Activated CD4-positive, CD25-positive, alpha-beta regulatory T cell treated with anti-CD3 and anti-CD28 coated beads, Interleukin-2, amount 50 U/mL, for 72 hours (primary cell): ENCODE measurements around the gene NME3.
A peak's percentile ranks its signal among the peaks of the same experiment; 100 is the strongest.

Experiments used
- DNase-seq: peaks from one replicate; pipeline ENCODE4 v3.0.0; 2021

Gene NME3

GRCh38 chr16:1779741-1780676 is 8.7 kb upstream of the NME3 start:
- DNase-seq = no peak

- DNase-seq = no peak
Measured at GRCh38 chr16:1779234-1779701, 7.9 kb upstream of the NME3 start.

GRCh38 chr16:1778200-1779179 is 7.1 kb upstream of the NME3 start:
- DNase-seq = no peak

- no peak for DNase-seq
Measured at GRCh38 chr16:1777375-1778199, 6.2 kb upstream of the NME3 start.

GRCh38 chr16:1776991-1777374 is 5.6 kb upstream of the NME3 start:
- no peak for DNase-seq

- DNase-seq = no peak
Measured at GRCh38 chr16:1776672-1776955, 5.3 kb upstream of the NME3 start.

- DNase-seq = no peak
Measured at GRCh38 chr16:1775846-1776671, 4.7 kb upstream of the NME3 start.

- no peak for DNase-seq
Measured at GRCh38 chr16:1775006-1775845, 3.9 kb upstream of the NME3 start.

- DNase-seq = no peak
Measured at GRCh38 chr16:1774448-1774780, 3.1 kb upstream of the NME3 start.

GRCh38 chr16:1773703-1774447 is 2.5 kb upstream of the NME3 start:
- no peak for DNase-seq

GRCh38 chr16:1772908-1773702 is 1.8 kb upstream of the NME3 start, which contains the start of gene MRPS34:
Gene MRPS34 (minus strand): TSS chr16:1773134. CDS start chr16:1773119, 15 bp downstream.
- DNase-seq = peak; percentile 86

- peak; percentile 61 for DNase-seq
Measured at GRCh38 chr16:1772362-1772907, 1.1 kb upstream of the NME3 start, which contains the start of gene EME2. Gene EME2 (plus strand): TSS chr16:1772810. CDS start chr16:1773228, 418 bp downstream.

- DNase-seq = no peak
Measured at GRCh38 chr16:1771864-1772361, 570 bp upstream of the NME3 start.

- peak; percentile 64 for DNase-seq
Measured at GRCh38 chr16:1770328-1771187, 785 bp downstream of the NME3 start.

GRCh38 chr16:1769402-1770300 is 1.7 kb downstream of the NME3 start:
- DNase-seq = no peak

GRCh38 chr16:1768767-1769401 is 2.5 kb downstream of the NME3 start:
- no peak for DNase-seq
